Stromal cell of bone marrow (primary cell): ENCODE data around the gene PSMD12.
A peak's percentile ranks its signal among the peaks of the same experiment; 100 is the strongest.

Experiments used
- DNase-seq: peaks from one replicate; pipeline ENCODE4 v3.0.0-alpha.2; 2012; ENCODE audit warnings: low read depth

Gene PSMD12

GRCh38 chr17:67386965-67387551, 20.7 kb upstream of the PSMD12 start:
- DNase-seq, result no peak

GRCh38 chr17:67385122-67385988, 19.0 kb upstream of the PSMD12 start:
- no peak for DNase-seq

- no peak for DNase-seq
Observed at GRCh38 chr17:67381929-67382257, 15.5 kb upstream of the PSMD12 start.

- no peak for DNase-seq
Observed at GRCh38 chr17:67379251-67379630, 12.9 kb upstream of the PSMD12 start.

- peak; percentile 55 for DNase-seq
Observed at GRCh38 chr17:67378454-67379250, 12.3 kb upstream of the PSMD12 start.

GRCh38 chr17:67377488-67378453, 11.4 kb upstream of the PSMD12 start:
- DNase-seq, result no peak

GRCh38 chr17:67376737-67377487, 10.5 kb upstream of the PSMD12 start, which contains the start of gene PITPNC1:
PITPNC1 (plus strand) TSS chr17:67377281.
- DNase-seq, result peak; percentile 80

- no peak for DNase-seq
Observed at GRCh38 chr17:67376415-67376736, 10.0 kb upstream of the PSMD12 start.

GRCh38 chr17:67375716-67376115, 9.3 kb upstream of the PSMD12 start:
- DNase-seq, result no peak

GRCh38 chr17:67375054-67375427, 8.7 kb upstream of the PSMD12 start:
- no peak for DNase-seq

GRCh38 chr17:67374329-67375053, 8.1 kb upstream of the PSMD12 start:
- DNase-seq, result peak; percentile 70

- no peak for DNase-seq
Observed at GRCh38 chr17:67372751-67373150, 6.4 kb upstream of the PSMD12 start.

- no peak for DNase-seq
Observed at GRCh38 chr17:67369676-67370075, 3.3 kb upstream of the PSMD12 start.

- DNase-seq, result peak; percentile 60
Observed at GRCh38 chr17:67365738-67366192, 612 bp downstream of the PSMD12 start.

GRCh38 chr17:67364847-67365737, 1.3 kb downstream of the PSMD12 start:
- no peak for DNase-seq

- no peak for DNase-seq
Observed at GRCh38 chr17:67362173-67362572, 4.2 kb downstream of the PSMD12 start.

GRCh38 chr17:67360880-67361279, 5.5 kb downstream of the PSMD12 start:
- no peak for DNase-seq

GRCh38 chr17:67359960-67360791, 6.2 kb downstream of the PSMD12 start:
- DNase-seq, result no peak
